ENCODE data around the gene DNAJA4. TPM values are rescaled to one million over a fixed set of nuclear protein-coding genes. Genes with fewer than 3 reads are reported as not detected.

Gene DNAJA4
- total RNA-seq, 6 donors from 2014 or later: 9.1 to 76.8 (median 19.9) TPM

GRCh38 chr15:78272316-78272715, 8.0 kb downstream of the DNAJA4 start:
- DNase-seq (no peak), ATAC-seq (ENCODE audit: low FRiP score in 2 of 2) (no peak)
- Histone ChIP-seq H3K36me3 (peaks cover 0 to 42% (median 8%) of the 10 kb centered on the region in 4 donors), H3K4me1 (no peaks in the 10 kb centered on the region), H3K4me3 (no peak overlapping the region), H3K27ac (no peak overlapping the region), H3K9me3 (no peaks in the 10 kb centered on the region), H3K27me3 (no peaks in the 10 kb centered on the region)
- TF ChIP-seq, protein P1, sequence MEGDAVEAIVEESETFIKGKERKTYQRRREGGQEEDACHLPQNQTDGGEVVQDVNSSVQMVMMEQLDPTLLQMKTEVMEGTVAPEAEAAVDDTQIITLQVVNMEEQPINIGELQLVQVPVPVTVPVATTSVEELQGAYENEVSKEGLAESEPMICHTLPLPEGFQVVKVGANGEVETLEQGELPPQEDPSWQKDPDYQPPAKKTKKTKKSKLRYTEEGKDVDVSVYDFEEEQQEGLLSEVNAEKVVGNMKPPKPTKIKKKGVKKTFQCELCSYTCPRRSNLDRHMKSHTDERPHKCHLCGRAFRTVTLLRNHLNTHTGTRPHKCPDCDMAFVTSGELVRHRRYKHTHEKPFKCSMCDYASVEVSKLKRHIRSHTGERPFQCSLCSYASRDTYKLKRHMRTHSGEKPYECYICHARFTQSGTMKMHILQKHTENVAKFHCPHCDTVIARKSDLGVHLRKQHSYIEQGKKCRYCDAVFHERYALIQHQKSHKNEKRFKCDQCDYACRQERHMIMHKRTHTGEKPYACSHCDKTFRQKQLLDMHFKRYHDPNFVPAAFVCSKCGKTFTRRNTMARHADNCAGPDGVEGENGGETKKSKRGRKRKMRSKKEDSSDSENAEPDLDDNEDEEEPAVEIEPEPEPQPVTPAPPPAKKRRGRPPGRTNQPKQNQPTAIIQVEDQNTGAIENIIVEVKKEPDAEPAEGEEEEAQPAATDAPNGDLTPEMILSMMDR (IDR thresholded peaks at IDR 0.05): no peak
- no peak for TF ChIP-seq POLR2AphosphoS5 (IDR thresholded peaks at IDR 0.05)
- TF ChIP-seq EP300 (IDR thresholded peaks at IDR 0.05): no peak
- WGBS, 2 donors: 75 to 88% methylated on average over 2 of the region's 2 CpGs

GRCh38 chr15:78272776-78273175, 8.4 kb downstream of the DNAJA4 start:
- DNase-seq (no peak), ATAC-seq (ENCODE audit: low FRiP score in 2 of 2) (no peak)
- H3K27ac ChIP-seq: no peak overlapping the region
- H3K36me3 ChIP-seq: peaks cover 0 to 47% (median 8%) of the 10 kb centered on the region in 4 donors
- no peak overlapping the region for H3K4me3 ChIP-seq
- TF ChIP-seq EP300 (IDR thresholded peaks at IDR 0.05) (no peak), POLR2A (IDR thresholded peaks at IDR 0.05) (no peak), POLR2AphosphoS5 (IDR thresholded peaks at IDR 0.05) (no peak)
- TF ChIP-seq, protein P1 (IDR thresholded peaks at IDR 0.05): no peak
- H3K4me1 ChIP-seq: peaks cover 0 to 3% (median 1%) of the 10 kb centered on the region in 4 donors
- no peaks in the 10 kb centered on the region for H3K27me3 ChIP-seq
- WGBS, 2 donors: 87 to 98% methylated on average over 3 of the region's 3 CpGs
- no peaks in the 10 kb centered on the region for H3K9me3 ChIP-seq

DNA sequence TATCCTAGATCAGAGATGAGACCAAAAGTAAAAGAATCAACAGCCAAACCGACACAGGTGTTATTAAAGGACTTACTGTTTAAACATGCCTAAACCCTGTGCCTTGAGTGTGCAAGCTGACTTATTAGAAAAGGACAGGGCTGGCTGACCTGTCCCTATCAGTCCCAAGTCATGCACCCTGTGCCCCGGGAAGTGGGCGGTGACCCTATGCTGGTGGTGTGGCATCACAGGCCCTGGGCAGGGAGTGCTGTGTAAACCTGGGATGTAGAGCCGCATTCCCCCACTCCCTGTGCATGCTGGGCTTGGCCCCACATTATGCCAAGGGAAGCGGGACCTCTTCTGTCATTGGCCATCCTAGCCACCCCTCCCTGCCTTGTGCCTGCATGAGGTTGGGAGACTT, 10.6 kb downstream of the DNAJA4 start:
- 94 to 96% methylated on average over 5 of the region's 5 CpGs for WGBS, 2 donors
- Histone ChIP-seq H3K4me3 (no peak overlapping the region), H3K4me1 (peaks cover 0 to 4% (median 2%) of the 10 kb centered on the region in 4 donors), H3K9me3 (no peaks in the 10 kb centered on the region), H3K36me3 (peaks cover 0 to 61% (median 12%) of the 10 kb centered on the region in 4 donors), H3K27me3 (no peaks in the 10 kb centered on the region), H3K27ac (no peak overlapping the region)
- no peak for TF ChIP-seq POLR2AphosphoS5 (IDR thresholded peaks at IDR 0.05)
- TF ChIP-seq, protein P1 (IDR thresholded peaks at IDR 0.05): no peak
- no peak for TF ChIP-seq EP300 (IDR thresholded peaks at IDR 0.05)
- no peak for TF ChIP-seq POLR2A (IDR thresholded peaks at IDR 0.05)
- ATAC-seq (ENCODE audit: low FRiP score in 2 of 2) (no peak), DNase-seq (no peak)

DNA sequence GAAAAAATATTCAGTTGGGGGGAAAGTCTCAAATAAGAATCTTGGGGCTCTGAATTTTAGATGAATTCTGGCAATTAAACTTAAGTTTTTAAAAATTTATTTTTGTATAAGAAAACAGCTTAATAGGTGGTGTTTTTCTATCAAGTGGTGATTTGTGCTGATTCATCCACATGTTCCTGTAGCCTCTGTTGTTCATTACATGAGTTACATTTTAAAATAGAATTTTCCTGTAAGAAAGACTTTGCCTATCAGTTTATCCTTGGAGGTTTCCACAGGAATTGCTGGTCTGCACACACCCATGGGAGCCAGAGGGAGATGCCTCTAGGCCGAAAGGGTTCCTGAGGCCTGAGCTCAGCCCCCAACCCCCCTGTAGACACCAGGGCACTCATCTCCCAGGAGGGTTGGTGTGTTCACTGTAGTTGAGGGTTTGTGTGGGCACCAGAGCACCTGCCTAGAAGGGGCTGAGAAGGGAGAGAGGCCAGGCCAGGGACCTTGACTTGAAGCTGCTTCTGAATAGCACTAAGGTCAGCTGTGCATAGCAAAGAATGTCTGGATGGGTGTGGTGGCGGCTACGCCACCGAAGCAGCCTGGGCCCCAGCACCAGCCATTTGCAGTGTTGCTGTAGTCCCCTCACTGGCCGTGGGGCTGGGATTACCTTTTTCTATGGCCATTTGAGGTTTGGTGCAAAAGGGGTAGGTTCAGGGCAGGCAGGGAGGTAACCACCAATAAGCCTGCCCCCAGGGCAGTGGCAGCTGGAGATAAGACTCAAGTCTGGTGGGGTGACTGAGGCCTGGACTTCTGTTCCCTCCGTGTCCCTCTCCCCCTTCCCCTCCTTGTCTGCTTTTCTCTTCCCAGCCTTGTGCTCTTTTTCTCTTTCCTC, 11.9 kb downstream of the DNAJA4 start:
- ATAC-seq (ENCODE audit: low FRiP score in 2 of 2) (no peak), DNase-seq (peak in 1 of 2 donors; percentile 14)
- H3K27me3 ChIP-seq: no peaks in the 10 kb centered on the region
- H3K36me3 ChIP-seq: peaks cover 0 to 71% (median 20%) of the 10 kb centered on the region in 4 donors
- no peak overlapping the region for H3K4me3 ChIP-seq
- H3K9me3 ChIP-seq: no peaks in the 10 kb centered on the region
- no peak overlapping the region for H3K27ac ChIP-seq
- TF ChIP-seq EP300 (IDR thresholded peaks at IDR 0.05) (no peak), POLR2AphosphoS5 (IDR thresholded peaks at IDR 0.05) (no peak), POLR2A (IDR thresholded peaks at IDR 0.05) (no peak)
- TF ChIP-seq, protein P1 (IDR thresholded peaks at IDR 0.05): no peak
- 85 to 91% methylated on average over 2 to 6 of the region's 6 CpGs for WGBS, 2 donors
- peaks cover 0 to 4% (median 2%) of the 10 kb centered on the region in 4 donors for H3K4me1 ChIP-seq
